ENCODE results near the gene TMEM214. TPM values are rescaled to one million over a fixed set of nuclear protein-coding genes. Genes with fewer than 3 reads are reported as not detected.

Gene TMEM214
- total RNA-seq, 1 experiment from 2014 or later, result 55.3 TPM

DNA sequence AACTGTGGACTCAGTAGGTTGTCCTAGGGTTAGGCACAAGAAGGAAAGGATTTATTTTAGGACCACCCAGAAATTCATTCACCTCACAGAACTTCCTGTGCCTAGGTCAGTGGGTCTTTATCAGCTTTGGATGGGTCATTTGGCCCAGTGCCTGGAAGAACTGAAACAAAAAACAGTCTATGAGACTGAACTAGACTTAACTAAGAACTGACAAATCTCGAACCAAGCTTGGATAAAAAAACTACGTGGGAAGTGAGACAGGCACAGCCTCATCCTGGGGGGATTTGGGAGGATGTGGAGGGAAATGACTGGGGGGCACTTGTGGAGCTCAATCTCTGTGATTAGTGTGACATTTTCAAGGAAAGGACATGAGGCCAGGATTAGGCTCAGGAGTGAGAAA, 41.0 kb downstream of the TMEM214 start:
- H3K4me1 Mint-ChIP-seq, result peaks cover 24 to 32% of the 10 kb centered on the region in 2 experiments

More for the DNA sequence above, 41.0 kb downstream of the TMEM214 start:
- peaks cover 20% of the 10 kb centered on the region for H3K27me3 Mint-ChIP-seq (ENCODE audit: low read depth)
- Histone ChIP-seq H2AFZ (ENCODE audit: low read length) (no peak overlapping the region), H4K20me1 (ENCODE audit: control insufficient read depth, insufficient read depth, insufficient read length) (no peaks in the 10 kb centered on the region), H4K8ac (replicated peaks; ENCODE audit: insufficient read length, low read depth, low read length) (no peak overlapping the region), H2BK15ac (ENCODE audit: low read depth, low read length) (no peak overlapping the region), H2BK20ac (ENCODE audit: low read depth, low read length, poor library complexity, severe bottlenecking) (no peak overlapping the region), H3K27me3 (ENCODE audit: insufficient read depth, low read length) (no peaks in the 10 kb centered on the region), H2AK5ac (ENCODE audit: insufficient read length, low read length) (no peak overlapping the region), H3K4me2 (ENCODE audit: insufficient read depth, insufficient read length, low read length) (no peak overlapping the region), H3K4me1 (ENCODE audit: insufficient read depth, low read length) (no peaks in the 10 kb centered on the region), H3K79me2 (ENCODE audit: insufficient read depth, low read length) (peaks cover 5% of the 10 kb centered on the region; the same call in 1 of the 2 replicates), H3K9ac (ENCODE audit: extremely low read depth, insufficient read length, low read length) (no peak overlapping the region), H4K91ac (ENCODE audit: insufficient read length, low read depth, low read length) (no peak overlapping the region), H3K14ac (ENCODE audit: insufficient read depth, low read length) (no peak overlapping the region), H3K79me1 (ENCODE audit: insufficient read depth, low read depth, low read length, poor library complexity, severe bottlenecking) (peaks cover 2% of the 10 kb centered on the region), H3K9me3 (ENCODE audit: control insufficient read depth, low read depth, low read length) (no peaks in the 10 kb centered on the region), H2BK12ac (ENCODE audit: insufficient read length, low read depth, low read length) (no peak overlapping the region), H2BK120ac (ENCODE audit: low read depth, low read length, poor library complexity, severe bottlenecking) (no peak overlapping the region), H3K27ac (ENCODE audit: insufficient read length, low read depth, low read length) (no peak overlapping the region), H3K23ac (ENCODE audit: insufficient read length, low read depth, low read length) (no peak overlapping the region), H3T11ph (ENCODE audit: low read length) (no peak overlapping the region), H3K56ac (ENCODE audit: insufficient read length, low read depth, low read length) (no peak overlapping the region), H3K23me2 (ENCODE audit: insufficient read length, low read depth, low read length, poor library complexity, severe bottlenecking) (peaks cover 12% of the 10 kb centered on the region), H3K4ac (ENCODE audit: low read depth, low read length) (no peak overlapping the region), H3K18ac (ENCODE audit: insufficient read length, low read depth, low read length) (no peak overlapping the region), H2BK5ac (ENCODE audit: insufficient read length, low read length) (no peak overlapping the region), H4K5ac (ENCODE audit: insufficient read length, low read depth, low read length) (no peak overlapping the region)
- H3K4me3 Mint-ChIP-seq, result no peak overlapping the region
- H3K36me3 Mint-ChIP-seq (ENCODE audit: insufficient read depth in 1 of 3, low read depth in 3 of 3), result peaks cover 9 to 21% (median 19%) of the 10 kb centered on the region in 3 experiments; a peak in 6 of 7 replicates
- TF ChIP-seq CTCF (conservative IDR thresholded peaks at IDR 0.05), result no peak
- no peak for DNase-seq
- 0 out of 7 replicates have a peak overlapping the region, but pooled peaks of 1 of the 3 experiments have one; percentile 1 for H3K27ac Mint-ChIP-seq
- no CpG with 5 or more reads among the region's 2 CpGs for WGBS (ENCODE audit: extremely low coverage, insufficient read length, low lambda C conversion rate)
- H3K9me3 Mint-ChIP-seq, result no peaks in the 10 kb centered on the region; a peak in 1 of 5 replicates
